ENCODE measurements around the gene KHDRBS2.

The KHDRBS2 gene

DNA sequence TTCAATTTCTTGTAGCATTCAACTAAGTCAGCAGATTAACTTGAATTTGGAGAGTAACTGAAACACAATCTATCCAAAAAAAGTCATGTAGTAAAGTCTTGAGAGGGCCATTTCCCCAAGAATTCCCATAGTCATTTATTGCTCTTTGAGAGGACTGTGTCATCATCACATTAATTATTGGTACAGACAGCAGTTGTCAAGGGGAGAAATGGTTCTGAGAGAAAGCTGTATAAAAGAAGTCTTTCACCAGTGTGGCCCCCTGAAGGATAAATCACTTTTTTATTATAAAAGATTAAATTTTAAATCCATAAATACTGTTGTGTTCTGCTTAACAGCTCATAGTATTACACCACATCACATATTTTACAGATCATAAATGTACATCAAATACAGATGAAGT is 111.5 kb downstream of the KHDRBS2 start:
- DNase-seq, result no peak

DNA sequence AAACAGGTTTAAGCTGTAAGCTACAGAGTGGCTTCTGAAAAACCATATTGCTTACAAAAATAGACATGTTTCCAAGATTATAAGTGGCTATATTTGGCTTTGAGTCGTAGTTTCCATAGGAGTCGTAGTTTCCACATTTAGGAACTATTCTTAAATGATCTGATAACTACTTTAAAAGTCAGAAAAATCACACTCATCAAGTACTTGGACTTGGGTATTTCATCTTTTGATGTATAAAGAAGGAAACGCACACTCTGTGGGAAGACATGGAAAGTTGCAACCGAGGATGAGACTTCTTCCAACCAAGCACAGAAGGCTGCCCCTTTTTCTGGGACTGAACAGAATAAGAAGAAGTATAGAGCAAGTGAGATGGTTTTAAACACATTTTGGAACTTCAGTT is 118.3 kb downstream of the KHDRBS2 start:
- DNase-seq, result no peak

DNA sequence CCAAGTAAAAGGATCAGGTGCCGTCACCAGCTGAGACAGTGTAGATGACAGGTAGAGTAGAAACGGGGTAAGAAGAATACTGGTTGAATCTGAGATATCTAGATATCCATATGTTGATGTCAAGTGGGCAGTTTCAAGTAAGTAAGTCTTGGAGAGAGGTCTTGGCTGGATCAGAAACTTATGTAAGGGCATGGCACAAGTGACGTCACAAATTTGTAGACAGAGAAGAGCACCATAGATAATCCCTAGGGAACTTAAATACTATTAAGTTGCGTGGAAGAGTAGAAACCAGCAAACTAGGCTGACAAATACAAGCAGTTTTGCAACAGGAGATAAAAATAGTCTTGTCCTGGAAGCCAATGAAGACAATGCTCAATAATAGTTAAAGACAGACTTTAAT is 123.2 kb downstream of the KHDRBS2 start:
- DNase-seq, result no peak

DNA sequence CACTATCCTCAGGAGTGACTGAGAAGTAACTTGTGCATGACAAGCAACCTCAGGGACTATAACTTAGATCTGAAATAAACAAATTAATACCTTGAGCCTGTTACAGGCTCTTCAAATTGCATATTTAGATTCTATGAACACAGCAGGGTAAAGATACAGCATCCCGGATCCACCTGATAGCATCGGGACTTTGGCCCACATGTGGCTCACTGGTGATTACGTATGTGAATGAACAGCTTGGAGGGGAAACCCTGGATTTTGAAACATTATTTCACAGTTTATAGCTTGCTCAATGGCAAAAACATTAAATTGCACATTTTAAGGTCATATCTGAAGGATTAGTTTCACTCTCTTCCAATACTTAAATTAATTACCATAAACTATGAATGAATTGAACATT is 133.2 kb downstream of the KHDRBS2 start:
- DNase-seq, result no peak

DNA sequence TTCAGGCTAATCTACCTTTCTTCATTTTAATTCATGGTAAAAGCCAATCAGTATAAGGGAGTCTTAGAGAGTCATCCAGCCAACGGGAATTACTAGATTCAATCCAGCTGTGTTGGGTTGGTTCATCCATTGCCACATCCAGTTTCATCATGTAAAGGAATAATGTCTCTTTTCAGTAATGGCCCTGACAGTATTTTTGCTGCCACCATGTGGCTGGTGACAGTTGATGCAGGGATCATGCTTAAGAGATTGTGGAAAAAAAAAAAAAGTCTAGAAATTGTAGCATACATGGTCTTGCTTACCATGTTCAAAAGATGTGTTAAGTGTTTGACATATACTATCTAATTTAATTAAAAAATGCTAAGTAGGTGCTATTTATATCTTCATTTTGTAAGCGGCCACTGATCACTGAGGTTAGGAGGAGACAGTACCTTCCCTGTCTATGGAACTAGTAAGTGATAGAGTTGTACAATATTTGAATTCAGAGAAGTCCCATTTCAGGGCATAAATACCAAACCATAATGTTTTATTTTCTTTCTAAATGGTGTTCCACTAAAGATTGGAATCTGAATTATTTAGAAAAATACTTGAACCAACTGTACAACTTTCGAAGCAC is 135.9 kb downstream of the KHDRBS2 start:
- DNase-seq, result no peak

DNA sequence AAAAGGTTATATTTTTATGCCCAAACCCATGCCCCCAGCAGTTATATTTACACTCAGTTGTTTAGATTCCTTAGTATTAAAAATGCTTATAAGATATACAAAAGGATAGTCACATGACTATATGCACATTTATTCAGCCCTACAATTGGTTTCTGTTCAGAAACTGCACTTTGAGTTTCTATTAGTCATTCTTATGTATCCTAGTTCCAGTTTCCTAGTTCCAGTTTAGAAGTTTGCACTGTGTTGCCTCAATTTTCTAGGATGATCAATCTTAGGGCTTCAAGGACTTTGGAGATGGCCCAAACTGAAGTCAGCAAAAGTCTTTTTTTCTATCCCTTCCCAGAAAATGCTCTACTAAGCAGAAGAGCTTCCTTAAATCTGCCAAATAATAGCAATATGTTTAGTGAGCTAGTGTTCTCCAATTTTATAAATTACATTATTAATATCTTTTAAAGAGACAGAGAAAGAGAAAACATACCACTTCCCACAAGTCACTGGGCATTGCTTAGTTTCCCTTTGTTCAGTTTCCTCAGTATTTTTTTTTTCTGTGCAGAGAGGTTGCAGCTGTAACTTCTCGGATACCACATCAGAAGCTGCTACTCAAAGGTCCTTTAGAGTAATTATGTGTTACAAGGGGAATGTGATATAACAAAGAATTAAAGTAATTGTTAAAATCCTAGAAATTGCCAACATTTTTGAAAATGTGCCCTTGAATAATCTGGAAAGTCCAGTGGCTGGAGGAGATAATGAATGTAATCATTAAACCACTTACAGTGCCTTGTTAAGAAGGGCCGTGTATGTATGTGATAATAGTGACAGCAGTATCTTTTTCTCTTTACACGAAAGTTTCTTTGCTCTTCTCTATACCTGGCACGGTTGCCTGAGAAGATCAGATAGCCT is 138.8 kb downstream of the KHDRBS2 start:
- no peak for DNase-seq

DNA sequence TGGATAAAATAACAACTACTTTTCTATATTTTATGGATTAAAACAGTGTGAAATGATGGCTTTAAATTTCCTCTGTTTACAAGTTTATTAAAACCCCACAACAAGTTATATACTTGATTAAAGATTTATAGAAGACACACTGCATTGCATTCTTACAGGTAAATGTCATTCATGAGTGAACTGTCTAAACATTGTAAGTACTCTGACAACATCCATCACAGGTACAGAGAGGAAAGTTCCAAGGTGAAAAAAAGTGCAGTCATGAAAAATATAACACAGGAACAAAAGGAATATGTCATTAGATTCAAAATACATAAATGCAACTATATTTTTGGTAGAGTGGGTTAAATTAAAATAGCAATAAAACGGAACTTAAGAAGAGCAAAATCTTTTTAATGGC is 156.9 kb downstream of the KHDRBS2 start:
- DNase-seq, result no peak

DNA sequence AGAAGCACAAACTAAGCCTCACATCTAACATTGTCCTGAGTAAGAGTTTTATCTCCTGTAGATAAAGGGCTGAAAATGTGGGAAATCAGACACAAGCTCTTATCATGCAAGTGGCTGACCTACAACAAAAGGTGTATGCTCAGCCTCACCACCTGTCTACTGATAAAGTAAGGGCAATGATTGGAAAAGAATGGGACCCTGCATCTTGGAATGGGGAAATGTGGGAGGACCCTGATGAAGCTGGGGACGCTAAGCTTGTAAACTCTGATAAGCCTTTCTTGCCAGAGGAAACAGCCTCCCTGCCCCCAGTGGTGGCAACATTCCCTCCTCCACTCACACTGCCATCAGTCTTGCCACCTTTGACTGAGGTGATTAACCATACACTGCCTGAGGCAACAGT is 166.6 kb downstream of the KHDRBS2 start:
- DNase-seq, result no peak

DNA sequence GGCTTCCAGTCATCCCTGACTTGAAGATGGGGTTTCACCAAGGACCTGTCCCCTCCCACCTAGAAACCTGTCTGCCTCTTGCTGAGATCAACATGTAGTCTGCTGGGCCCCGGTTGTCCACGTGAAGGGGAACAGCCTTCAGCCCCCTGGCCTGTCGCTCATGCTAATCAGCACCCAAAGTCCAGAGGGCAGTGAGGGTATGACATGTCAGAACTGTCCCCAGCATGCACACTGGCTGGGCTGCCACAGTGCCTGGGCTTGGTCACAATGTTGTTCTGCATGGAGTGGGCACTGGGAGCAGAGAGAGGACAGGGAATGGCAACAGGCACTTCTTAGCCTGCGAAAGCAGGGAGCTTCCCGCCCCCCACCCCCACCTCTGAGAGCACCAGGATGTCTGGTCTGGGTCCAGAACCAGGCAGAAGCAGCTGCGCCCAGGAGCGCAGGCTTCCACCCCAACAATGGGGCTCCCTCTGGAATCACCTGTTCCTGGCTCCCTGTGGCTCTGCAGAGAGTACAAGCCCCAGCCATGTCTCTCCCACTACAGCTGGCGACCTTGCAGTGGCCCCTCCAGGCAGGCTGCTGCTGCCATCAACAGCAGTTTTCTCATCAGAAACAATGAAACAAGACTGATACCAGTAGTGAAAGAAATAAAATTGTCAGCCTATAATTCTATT is 182.7 kb downstream of the KHDRBS2 start:
- DNase-seq, result no peak

DNA sequence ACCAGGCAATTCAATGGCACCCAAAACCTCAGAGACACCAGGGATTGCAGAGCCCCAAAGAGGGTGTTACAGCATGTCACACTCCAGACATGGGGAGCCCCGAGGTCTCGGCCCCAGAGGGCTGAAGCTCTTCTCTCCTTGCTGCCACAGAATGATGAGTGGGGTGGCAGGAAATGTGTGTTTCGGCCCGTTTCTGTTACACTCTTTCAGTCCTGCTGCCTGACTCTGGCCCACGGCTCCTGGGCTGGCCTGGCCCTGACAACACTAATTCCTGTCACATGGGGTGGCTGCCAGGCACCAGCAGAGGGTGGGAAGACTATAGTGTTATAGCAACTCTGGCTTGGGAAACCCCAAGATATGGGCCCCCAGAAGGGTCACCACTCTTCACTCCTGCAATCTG is 183.6 kb downstream of the KHDRBS2 start:
- no peak for DNase-seq

DNA sequence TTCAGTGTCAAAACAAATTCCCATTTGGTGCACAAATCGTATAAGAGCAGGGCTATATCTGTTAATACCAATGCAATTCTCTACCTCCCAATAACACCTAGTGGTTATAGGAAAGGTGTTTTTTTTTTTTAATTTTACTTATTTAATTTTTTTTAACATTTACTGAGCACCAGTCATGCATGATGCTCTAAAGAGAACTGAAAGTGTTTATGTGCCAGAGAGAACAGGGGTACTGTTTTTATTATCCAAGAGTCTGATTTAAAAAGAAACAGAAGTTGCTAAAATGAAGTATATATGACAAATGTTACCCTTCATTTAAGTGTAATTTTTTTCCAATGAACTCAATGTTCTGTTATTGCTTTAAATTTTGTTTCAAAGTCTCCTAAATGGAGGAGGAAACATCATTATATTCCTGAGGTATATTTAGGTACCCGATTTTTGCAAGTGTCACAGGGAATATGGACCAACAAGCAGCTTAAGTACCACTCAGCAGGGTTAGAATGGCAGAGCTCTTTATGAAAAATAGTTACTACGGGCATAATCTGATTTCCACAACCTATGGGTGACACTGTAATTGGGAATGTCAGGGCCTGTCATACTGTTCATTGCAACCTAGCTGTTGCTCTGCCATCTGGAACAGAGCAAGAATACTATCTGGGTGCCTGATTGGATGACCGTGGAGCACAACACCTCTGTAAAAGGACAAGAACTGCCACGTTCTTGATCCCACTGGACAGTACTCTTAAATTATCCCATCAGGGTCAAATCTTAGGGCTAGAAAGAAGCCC is 195.4 kb downstream of the KHDRBS2 start:
- DNase-seq, result no peak

DNA sequence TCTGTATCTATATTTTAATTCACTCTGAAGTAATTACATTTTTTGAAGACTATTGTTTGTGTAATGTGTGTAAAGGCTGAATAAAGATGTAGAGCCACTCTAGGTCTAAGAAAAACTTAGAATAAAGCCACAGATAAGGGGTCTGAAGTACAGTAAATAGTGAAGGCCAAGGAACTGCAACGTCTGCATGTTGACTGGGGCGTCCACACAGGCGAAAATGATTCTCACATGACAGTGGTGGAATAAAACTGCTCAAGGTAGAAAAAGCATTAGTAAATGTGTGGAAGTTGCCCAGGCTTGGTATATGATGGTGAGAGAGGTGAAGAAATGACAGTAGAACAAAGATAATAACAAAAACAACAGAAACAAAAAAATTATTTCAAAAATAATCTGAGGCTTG is 196.2 kb downstream of the KHDRBS2 start:
- no peak for DNase-seq

DNA sequence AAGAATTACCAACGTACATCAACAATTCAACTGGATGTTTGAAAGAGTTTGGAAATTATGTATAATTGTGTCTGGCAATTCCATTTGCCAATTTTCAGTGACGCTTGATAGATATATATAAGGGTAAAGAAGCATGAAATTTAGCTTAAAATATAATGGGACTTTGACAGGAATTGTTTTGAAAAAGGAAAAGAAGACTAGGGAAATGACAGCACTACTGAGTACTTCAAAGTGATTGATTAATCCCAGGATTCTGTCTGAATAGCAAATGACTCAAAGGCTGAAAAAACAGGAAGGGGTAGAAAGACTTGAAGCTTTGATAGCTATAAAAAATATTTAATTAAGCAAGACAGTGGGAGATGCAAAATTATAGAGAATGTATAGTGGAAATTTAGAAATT is 200.0 kb downstream of the KHDRBS2 start:
- no peak for DNase-seq

DNA sequence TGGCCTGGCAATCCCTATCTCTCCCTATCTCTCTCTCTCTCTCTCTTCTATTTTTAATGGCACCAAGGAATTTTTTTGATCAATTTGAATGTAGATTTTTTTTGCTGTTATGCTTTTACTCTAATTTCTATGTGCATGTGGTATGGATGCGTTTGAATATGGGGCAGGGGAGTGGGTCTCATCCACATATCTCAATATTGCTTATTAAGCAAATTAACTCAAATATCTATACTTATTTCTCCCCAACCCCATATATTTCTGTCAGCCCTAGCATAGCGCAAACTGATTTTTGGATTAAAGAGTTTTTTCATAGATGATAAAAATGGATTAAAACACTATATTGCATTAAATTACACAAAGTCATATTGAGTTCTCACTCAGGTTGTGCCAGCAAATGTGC is 210.2 kb downstream of the KHDRBS2 start:
- DNase-seq, result no peak

DNA sequence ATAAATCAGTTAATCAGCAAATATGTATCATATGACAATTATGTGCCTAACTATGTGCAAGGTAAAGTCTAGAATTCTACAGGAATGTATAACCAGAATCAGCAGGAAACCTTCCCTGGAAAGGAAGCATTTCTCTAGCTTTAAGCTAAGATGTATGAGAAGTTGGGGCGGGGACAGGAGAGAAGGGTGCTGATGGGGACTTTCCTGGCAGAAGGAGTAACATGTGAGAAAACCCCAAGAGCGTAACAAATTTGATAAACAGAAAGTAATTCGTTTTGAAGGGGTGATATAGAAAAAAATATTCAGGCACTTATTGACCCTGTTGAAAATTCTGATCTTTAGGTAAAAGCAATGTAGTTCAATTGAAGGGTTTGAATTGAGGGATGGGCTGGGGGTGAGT is 226.1 kb downstream of the KHDRBS2 start:
- no peak for DNase-seq

DNA sequence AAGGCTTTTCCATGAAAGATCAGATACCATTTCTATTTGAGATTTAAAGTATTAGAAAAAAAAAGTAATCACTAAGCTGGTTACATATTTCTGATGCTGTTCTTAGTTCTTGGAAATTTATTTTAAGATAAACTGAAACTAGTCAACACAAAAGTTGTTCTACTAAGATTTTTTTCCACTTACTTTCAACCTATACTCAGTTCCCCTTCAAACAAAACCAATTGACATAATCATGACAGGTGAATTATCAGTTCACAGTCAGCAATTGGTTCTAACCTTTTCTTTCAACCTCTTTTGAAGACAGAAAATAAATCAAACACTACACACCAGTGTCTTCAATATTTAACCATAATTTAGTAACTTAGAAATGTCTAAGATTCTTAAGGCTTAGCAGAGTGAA is 228.7 kb downstream of the KHDRBS2 start:
- DNase-seq, result no peak

DNA sequence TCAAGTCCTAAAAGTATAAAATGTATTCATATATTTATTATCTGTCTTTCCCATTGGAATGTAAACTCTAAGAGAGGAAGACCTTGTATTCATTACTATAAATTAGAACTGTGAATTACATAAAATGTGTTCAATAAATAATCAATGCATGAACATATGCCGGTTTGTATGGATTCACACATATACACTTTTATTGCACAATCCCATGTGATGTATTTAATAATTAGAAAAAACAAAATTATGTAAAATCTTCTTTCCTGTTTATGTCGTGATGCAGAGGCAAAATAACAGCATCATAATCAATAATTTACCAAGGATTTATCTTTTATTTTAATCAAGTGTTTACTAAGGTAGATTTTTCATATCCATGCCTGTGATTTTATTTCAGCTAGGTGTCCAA is 240.5 kb downstream of the KHDRBS2 start:
- DNase-seq, result no peak

DNA sequence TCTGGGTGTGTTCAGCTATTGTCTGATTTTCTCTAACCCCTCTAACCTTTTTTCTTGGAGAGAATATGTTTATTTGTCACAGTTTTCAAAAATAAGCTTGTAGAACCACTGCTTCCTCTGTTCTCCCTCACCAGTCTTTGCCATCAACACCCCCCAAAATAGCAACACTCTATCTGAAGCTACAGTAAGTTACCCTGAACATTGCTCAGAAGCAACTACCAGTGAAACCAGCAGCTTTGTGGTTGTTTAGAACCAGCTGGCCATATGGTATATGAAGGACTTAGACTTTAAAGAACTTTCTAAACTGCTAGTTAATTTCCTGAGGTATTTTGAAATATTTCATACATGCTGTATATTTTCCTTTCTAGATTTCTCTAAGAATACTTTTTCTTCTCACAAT is 242.9 kb downstream of the KHDRBS2 start:
- DNase-seq, result no peak

DNA sequence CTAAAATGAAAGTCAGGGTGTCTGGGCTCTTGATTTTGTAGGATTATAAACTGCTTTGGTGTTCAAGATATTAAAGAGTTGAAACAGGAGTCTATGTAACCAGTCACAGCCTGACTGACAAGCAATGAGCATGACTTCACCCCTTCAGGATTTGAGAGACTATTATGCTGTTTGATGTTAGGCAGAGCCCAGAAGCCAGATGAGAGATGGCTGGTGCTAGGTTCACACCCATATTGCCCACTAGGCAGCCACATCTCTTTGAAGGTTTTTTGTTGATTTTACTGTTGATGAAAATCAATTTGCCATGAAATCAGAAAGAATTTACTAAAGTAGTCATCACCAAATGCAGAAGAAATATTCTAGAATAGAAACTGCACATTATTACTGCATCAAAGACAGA is 243.6 kb downstream of the KHDRBS2 start:
- no peak for DNase-seq

DNA sequence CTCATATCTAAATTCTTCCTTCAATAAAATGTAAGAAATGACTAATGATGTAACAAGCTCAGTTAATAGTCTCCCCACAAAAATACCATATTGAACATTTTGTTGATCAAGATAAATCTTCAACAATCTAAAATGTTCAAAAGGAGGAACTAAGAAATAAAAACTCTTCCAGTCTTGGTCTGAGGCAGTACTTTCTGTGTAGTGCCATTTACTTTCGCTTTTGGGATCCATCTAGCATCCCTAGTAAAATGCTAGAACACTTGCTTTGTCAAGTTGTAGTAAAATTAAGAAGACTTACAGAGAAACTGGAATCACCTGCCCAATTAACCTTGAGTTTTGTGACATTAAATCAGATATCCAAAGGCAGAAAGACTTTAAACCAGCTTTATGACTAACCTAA is 246.4 kb downstream of the KHDRBS2 start:
- no peak for DNase-seq

DNA sequence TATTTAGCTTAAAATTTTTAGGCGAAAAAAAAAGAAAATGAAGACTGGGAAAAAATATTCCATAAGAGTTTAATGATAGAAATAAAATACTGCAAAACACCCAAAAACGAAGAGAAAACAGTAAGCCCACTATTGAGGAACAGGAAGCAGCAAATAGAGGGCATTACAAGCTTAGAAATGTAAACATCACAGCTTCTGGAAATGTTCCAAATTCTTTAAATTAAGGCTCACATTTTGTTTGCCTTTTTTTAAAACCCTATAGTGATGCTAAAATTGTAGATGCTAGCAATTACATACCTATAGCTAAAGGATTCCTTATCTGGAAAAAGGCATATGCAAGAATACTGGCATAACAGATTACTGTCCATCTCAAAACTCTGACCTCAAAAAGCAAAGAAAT is 248.6 kb downstream of the KHDRBS2 start:
- no peak for DNase-seq

DNA sequence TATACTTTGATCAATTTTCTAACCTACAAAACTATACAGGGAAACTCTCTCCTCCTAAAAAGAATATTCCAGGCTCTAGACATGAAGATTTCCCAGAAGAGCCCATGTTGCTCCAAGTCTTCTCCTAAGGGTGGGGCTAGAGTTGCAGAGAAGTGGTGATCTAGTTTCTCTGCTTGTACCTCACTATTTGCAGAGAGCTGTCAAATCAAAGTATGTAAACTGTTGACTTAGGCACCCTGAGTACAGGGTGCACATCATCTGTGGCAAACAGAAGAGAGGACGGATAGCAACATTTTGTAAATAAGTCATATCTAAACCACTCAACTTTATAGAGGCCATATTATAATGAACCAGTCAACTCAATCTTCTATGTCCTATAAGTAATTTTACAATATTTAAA is 250.1 kb downstream of the KHDRBS2 start:
- no peak for DNase-seq

DNA sequence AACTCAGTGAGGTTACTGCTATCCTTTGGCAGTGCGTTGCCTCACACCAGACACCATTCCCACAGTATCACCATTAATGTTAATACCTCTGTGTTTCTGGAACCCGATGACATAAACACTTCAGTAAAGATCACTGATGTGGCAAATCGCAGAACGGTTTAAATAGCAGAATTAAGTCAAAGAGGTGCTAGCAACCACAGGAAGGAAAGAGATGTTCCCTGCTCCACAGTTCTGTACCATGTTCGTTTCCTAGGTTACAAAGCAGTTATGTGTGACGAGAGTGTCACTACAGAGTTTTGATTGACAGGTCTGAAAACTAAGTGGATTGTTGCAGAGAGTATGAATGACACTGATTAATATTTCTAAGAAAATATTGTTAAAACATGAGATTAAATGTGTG is 272.3 kb downstream of the KHDRBS2 start:
- DNase-seq, result no peak
